GM21529 (cell line): ENCODE results near the gene VWA7.
A peak's percentile ranks its signal among the peaks of the same experiment; 100 is the strongest.
"Not testable (repeated sequence)": the region's sequence is repeated elsewhere in the genome, so short reads cannot be mapped to it uniquely, and the experiment has no call there.

Source experiments
- ATAC-seq: cut with Tn5 transposase; IDR thresholded peaks from one replicate; pipeline ENCODE4 v1.9.1; 2021; ENCODE audit not compliant: unreplicated experiment

The VWA7 gene

GRCh38 chr6:31776989-31777666 lies at the start of gene VWA7:
VWA7 (minus strand) TSS chr6:31777328; CDS start chr6:31776779, 549 bp downstream.
- peak; percentile 68 for ATAC-seq

- ATAC-seq: peak; percentile 8
Measured at GRCh38 chr6:31826793-31827285, 49.7 kb upstream of the VWA7 start.

GRCh38 chr6:31825553-31825952 lies 48.4 kb upstream of the VWA7 start:
- no peak for ATAC-seq

GRCh38 chr6:31823592-31824196 lies 46.6 kb upstream of the VWA7 start:
- ATAC-seq: not testable (repeated sequence)

GRCh38 chr6:31822036-31822821 lies 45.1 kb upstream of the VWA7 start:
- ATAC-seq: no peak

- ATAC-seq: no peak
Measured at GRCh38 chr6:31821301-31822035, 44.3 kb upstream of the VWA7 start.

- not testable (repeated sequence) for ATAC-seq
Measured at GRCh38 chr6:31820399-31820798, 43.3 kb upstream of the VWA7 start.

GRCh38 chr6:31819871-31820299 lies 42.8 kb upstream of the VWA7 start:
- no peak for ATAC-seq

GRCh38 chr6:31817929-31818511 lies 40.9 kb upstream of the VWA7 start:
- ATAC-seq: not testable (repeated sequence)

GRCh38 chr6:31817133-31817928 lies 40.2 kb upstream of the VWA7 start:
- ATAC-seq: not testable (repeated sequence)

- ATAC-seq: peak; percentile 45
Measured at GRCh38 chr6:31815025-31815838, 38.1 kb upstream of the VWA7 start, which contains the start of the genes HSPA1A and HSPA1L. HSPA1A (plus strand) TSS chr6:31815543; CDS start chr6:31815757, 214 bp downstream. HSPA1L (minus strand) TSS chr6:31815283; CDS start chr6:31811972, 3,311 bp downstream.

- ATAC-seq: no peak
Measured at GRCh38 chr6:31814677-31815024, 37.5 kb upstream of the VWA7 start.

- no peak for ATAC-seq
Measured at GRCh38 chr6:31813465-31813849, 36.3 kb upstream of the VWA7 start.

- no peak for ATAC-seq
Measured at GRCh38 chr6:31811645-31812044, 34.5 kb upstream of the VWA7 start.

- not testable (repeated sequence) for ATAC-seq
Measured at GRCh38 chr6:31808599-31808998, 31.5 kb upstream of the VWA7 start.

GRCh38 chr6:31806470-31807272 lies 29.5 kb upstream of the VWA7 start, which contains the start of gene LSM2:
LSM2 (minus strand) TSS chr6:31806966; CDS start chr6:31806757, 209 bp downstream.
- peak; percentile 86 for ATAC-seq

GRCh38 chr6:31805939-31806469 lies 28.9 kb upstream of the VWA7 start:
- no peak for ATAC-seq
